ENCODE results near the gene PLPPR1. TPM values are rescaled to one million over a fixed set of nuclear protein-coding genes. Genes with fewer than 3 reads are reported as not detected.

Gene PLPPR1
- total RNA-seq, 1 donor from 2014 or later, result not detected

GRCh38 chr9:101265261-101265660 lies 236.7 kb downstream of the PLPPR1 start:
- Histone ChIP-seq H3K36me3 (no peaks in the 10 kb centered on the region), H3K27me3 (no peaks in the 10 kb centered on the region), H3K9me3 (no peaks in the 10 kb centered on the region), H3K4me1 (no peaks in the 10 kb centered on the region), H3K4me3 (no peak overlapping the region), H3K27ac (no peak overlapping the region)
- TF ChIP-seq CTCF (IDR thresholded peaks at IDR 0.05), result no peak
- intact Hi-C loops (cut with DNase I), result no loop called here
- no peak for DNase-seq (ENCODE audit: low spot score in 2 of 2)

- no peak for DNase-seq (ENCODE audit: low spot score in 2 of 2)
- no peaks in the 10 kb centered on the region for H3K27me3 ChIP-seq
- no peaks in the 10 kb centered on the region for H3K36me3 ChIP-seq
- no peak for TF ChIP-seq CTCF (IDR thresholded peaks at IDR 0.05)
- H3K9me3 ChIP-seq, result no peaks in the 10 kb centered on the region
- intact Hi-C loops (cut with DNase I), result no loop called here
- no peak overlapping the region for H3K27ac ChIP-seq
- no peaks in the 10 kb centered on the region for H3K4me1 ChIP-seq
- H3K4me3 ChIP-seq, result no peak overlapping the region
These were observed 239.9 kb downstream of the PLPPR1 start for GRCh38 chr9:101268426-101268825.

GRCh38 chr9:101269591-101270283 lies 241.2 kb downstream of the PLPPR1 start:
- TF ChIP-seq CTCF (IDR thresholded peaks at IDR 0.05), result no peak
- intact Hi-C loops (cut with DNase I), result no loop called here
- no peak overlapping the region for H3K27ac ChIP-seq
- no peaks in the 10 kb centered on the region for H3K27me3 ChIP-seq
- H3K4me3 ChIP-seq, result no peak overlapping the region
- H3K36me3 ChIP-seq, result no peaks in the 10 kb centered on the region
- no peaks in the 10 kb centered on the region for H3K9me3 ChIP-seq
- no peak for DNase-seq (ENCODE audit: low spot score in 2 of 2)
- no peaks in the 10 kb centered on the region for H3K4me1 ChIP-seq

GRCh38 chr9:101270302-101270701 lies 241.8 kb downstream of the PLPPR1 start:
- Histone ChIP-seq H3K9me3 (no peaks in the 10 kb centered on the region), H3K4me1 (no peaks in the 10 kb centered on the region), H3K27me3 (no peaks in the 10 kb centered on the region), H3K27ac (no peak overlapping the region), H3K4me3 (no peak overlapping the region), H3K36me3 (no peaks in the 10 kb centered on the region)
- intact Hi-C loops (cut with DNase I), result no loop called here
- no peak for TF ChIP-seq CTCF (IDR thresholded peaks at IDR 0.05)
- DNase-seq (ENCODE audit: low spot score in 2 of 2), result no peak

GRCh38 chr9:101271102-101271501 lies 242.6 kb downstream of the PLPPR1 start:
- TF ChIP-seq CTCF (IDR thresholded peaks at IDR 0.05), result no peak
- intact Hi-C loops (cut with DNase I), result no loop called here
- H3K4me1 ChIP-seq, result no peaks in the 10 kb centered on the region
- no peaks in the 10 kb centered on the region for H3K9me3 ChIP-seq
- H3K4me3 ChIP-seq, result no peak overlapping the region
- no peaks in the 10 kb centered on the region for H3K36me3 ChIP-seq
- DNase-seq (ENCODE audit: low spot score in 2 of 2), result no peak
- H3K27ac ChIP-seq, result no peak overlapping the region
- H3K27me3 ChIP-seq, result no peaks in the 10 kb centered on the region
